Measurements from ENCODE around the gene CMSS1.

CMSS1 gene

GRCh38 chr3:99865321-99865720 is 47.7 kb downstream of the CMSS1 start:
- no peak for DNase-seq (ENCODE audit: extremely low read depth, low read depth)
- no peak for TF ChIP-seq CTCF (IDR thresholded peaks at IDR 0.05; ENCODE audit: low read depth, low read length)

DNA sequence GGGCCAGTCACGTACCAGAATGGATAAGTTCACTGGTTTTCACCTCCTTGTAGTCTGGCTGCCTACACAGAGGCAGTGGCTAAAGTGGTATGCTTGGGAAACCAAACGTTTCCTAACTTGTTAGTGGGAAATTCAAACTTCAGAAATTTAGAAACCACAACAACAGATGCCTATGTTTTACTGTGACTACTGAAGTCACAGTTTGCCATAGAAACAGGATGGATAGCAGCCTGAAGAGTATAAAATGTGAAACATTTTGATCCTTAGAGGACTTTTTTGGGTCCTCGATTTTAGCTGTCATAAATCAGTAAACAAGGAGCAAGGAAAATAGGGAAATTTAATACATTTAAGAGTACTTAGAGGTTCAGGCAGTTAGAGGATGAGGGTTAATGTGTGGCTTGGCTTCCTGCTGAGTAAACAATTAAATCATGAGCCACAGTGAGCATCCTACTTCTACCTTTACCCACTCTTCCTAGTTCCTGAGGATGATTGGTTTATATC is 48.6 kb downstream of the CMSS1 start:
- TF ChIP-seq CTCF (IDR thresholded peaks at IDR 0.05; ENCODE audit: low read depth, low read length), result no peak
- DNase-seq (ENCODE audit: extremely low read depth, low read depth), result no peak

DNA sequence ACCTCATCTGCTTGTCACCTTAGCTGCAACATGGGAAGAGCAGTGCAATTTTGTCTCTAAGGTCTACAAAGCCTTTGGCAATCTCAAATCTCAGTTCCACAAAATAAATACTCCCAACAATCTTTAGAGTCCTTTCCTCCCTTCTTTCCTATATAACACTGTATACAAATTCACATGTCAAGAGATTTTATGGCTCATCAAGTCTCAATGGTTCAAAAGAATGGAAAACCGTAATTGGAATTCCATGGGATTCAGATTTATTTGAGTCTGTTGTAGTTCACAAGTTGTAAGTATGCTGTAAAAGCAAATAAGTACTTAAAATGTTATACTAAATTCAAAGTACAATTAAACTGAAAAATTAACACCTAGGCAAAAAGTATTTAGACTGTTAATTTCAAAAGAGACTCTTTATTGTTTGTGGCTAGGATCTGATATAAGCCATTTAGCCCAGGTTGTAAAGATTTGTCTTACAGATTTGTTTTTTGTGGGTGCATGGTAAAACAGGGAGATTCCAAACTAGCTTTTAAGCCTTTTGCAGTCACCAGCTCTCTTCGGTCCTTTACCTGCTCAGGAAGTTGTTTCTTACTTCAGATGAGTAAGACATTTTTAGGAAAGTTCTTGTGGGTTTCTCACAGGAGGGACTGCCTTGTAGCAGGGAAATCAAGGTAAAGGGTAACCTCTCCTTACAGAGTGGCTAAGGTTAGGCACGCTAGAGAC is 50.1 kb downstream of the CMSS1 start:
- no peak for DNase-seq (ENCODE audit: extremely low read depth, low read depth)
- no peak for TF ChIP-seq CTCF (IDR thresholded peaks at IDR 0.05; ENCODE audit: low read depth, low read length)

DNA sequence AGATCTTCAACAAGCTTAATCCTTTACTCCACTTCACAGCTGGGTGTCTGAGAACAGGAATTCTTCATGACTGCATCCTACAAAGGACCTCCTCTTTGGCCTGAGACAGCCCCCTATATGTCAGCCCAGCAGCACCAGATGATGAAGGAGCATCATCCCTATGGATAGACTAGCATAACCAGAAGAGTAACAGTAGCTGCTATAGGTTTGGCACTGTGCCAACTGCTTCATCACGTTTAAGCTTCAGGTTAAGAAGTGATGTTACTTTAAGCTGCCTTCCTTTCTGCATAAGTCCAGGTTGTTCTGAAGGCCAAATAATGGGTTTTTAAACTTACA is 50.6 kb downstream of the CMSS1 start:
- no peak for TF ChIP-seq CTCF (IDR thresholded peaks at IDR 0.05; ENCODE audit: low read depth, low read length)
- no peak for DNase-seq (ENCODE audit: extremely low read depth, low read depth)

DNA sequence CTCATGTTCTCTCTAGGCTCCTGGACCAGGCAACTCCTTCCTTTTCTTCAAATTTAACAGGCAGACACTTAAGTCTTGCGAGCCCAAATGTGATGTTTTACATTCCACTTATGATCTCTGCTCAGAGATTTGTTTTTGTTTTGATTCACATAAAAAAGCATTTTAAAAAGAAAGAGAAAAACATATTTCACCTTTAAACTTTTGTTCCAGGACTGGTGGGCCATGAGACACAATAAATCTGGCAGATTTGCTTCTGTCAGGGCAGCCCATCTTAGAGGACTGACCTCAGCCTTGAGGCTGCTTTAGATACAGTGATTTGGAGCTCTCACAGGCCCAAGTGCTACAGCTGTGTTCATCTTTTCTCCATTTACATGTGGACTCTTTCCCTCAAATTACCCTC is 52.0 kb downstream of the CMSS1 start:
- DNase-seq (ENCODE audit: extremely low read depth, low read depth), result no peak
- TF ChIP-seq CTCF (IDR thresholded peaks at IDR 0.05; ENCODE audit: low read depth, low read length), result no peak

- no peak for DNase-seq (ENCODE audit: extremely low read depth, low read depth)
- TF ChIP-seq CTCF (IDR thresholded peaks at IDR 0.05; ENCODE audit: low read depth, low read length), result no peak
These were observed 53.0 kb downstream of the CMSS1 start for GRCh38 chr3:99870712-99871111.

GRCh38 chr3:99871231-99872045 is 53.8 kb downstream of the CMSS1 start:
- TF ChIP-seq CTCF (IDR thresholded peaks at IDR 0.05; ENCODE audit: low read depth, low read length), result no peak

More at GRCh38 chr3:99871231-99872045, 53.8 kb downstream of the CMSS1 start:
- DNase-seq (ENCODE audit: extremely low read depth, low read depth), result no peak

All from AG09319 (cell line).